GM12878 (cell line): ENCODE data around the gene AGPAT2. TPM values are rescaled to one million over a fixed set of nuclear protein-coding genes. Genes with fewer than 3 reads are reported as not detected.

Experiments used
- ATAC-seq: fragments of 200-7000 bp; cut with Tn5 transposase; 3 replicates; pipeline ENCODE4 v1.9.1; 2020; ENCODE audit warnings: mild to moderate bottlenecking, moderate library complexity
- BruUV-seq: library from RNA; stranded (reverse); fragments of 400-500 nt; replicated peaks from 2 replicates; lab custom pipeline; 2021; lab: Mats Ljungman, UMichigan
- CTCF ChIA-PET: fragments of 300-600 bp; sonication (Branson Sonifier 250); formaldehyde crosslinking; extraction: SDS; loops from one replicate; lab custom pipeline; 2021; ENCODE audit warnings: inconsistent platforms; lab: Yijun Ruan, JAX
- POLR2A ChIA-PET: fragments of 350-600 bp; formaldehyde crosslinking; extraction: SDS; loops from one replicate; lab custom pipeline; 2021; ENCODE audit warnings: inconsistent platforms; lab: Charles Lee
- RAD21 ChIA-PET: fragments of 300-600 bp; sonication (Branson Sonifier 250); formaldehyde crosslinking; loops from one replicate; lab custom pipeline; 2023; ENCODE audit warnings: antibody characterized with exemption; ENCODE audit not compliant: unreplicated experiment; lab: Charles Lee
- SMC1A ChIA-PET: fragments of 300-600 bp; sonication (Branson Sonifier 250); formaldehyde crosslinking; loops from one replicate; lab custom pipeline; 2023; ENCODE audit not compliant: unreplicated experiment, uncharacterized antibody; lab: Charles Lee
- DNase-seq: peaks from one replicate; pipeline ENCODE4 v3.0.0-alpha.2; 2011; ENCODE audit warnings: low read depth, low spot score
- FAIRE-seq: peaks from 3 replicates; lab custom pipeline; 2011; peaks lifted over from hg19 to GRCh38; lab: Jason Lieb, UNC
- H2AFZ ChIP-seq: 2 replicates; pipeline ENCODE4 v1.6.0; 2011; ENCODE audit warnings: low read depth, low read length, control low read depth; ENCODE audit not compliant: control insufficient read depth
- H3K27ac ChIP-seq: 2 replicates; pipeline ENCODE4 v1.5.1; 2011; ENCODE audit warnings: control low read depth; ENCODE audit not compliant: control insufficient read depth, insufficient read depth
- H3K27me3 ChIP-seq, 2 experiments: replicated peaks in 1 of 2; 2 replicates each; pipeline versions ENCODE4 v1.6.0 to v1.6.1; 2011; ENCODE audit warnings: low read length in 1 of 2; ENCODE audit not compliant: control insufficient read depth in 2 of 2, insufficient read depth in 2 of 2
- H3K36me3 ChIP-seq, 2 experiments: 2 replicates each; pipeline ENCODE4 v1.5.1; 2011; ENCODE audit warnings: low read length in 1 of 2; ENCODE audit not compliant: control insufficient read depth in 2 of 2, insufficient read depth in 2 of 2
- H3K4me1 ChIP-seq: 2 replicates; pipeline ENCODE4 v1.6.1; 2011; ENCODE audit warnings: mild to moderate bottlenecking, low read length, moderate library complexity, mixed read lengths; ENCODE audit not compliant: control insufficient read depth, insufficient read depth
- H3K4me2 ChIP-seq: 2 replicates; pipeline ENCODE4 v1.6.0; 2011; ENCODE audit warnings: control low read depth; ENCODE audit not compliant: control insufficient read depth, insufficient read depth
- H3K4me3 ChIP-seq: fragments of 200-600 bp; sonication (generic); 2 replicates; pipeline ENCODE4 v1.5.1; 2016
- H3K79me2 ChIP-seq: 2 replicates; pipeline ENCODE4 v1.6.0; 2011; ENCODE audit warnings: low read length; ENCODE audit not compliant: control insufficient read depth, insufficient read depth
- H3K9ac ChIP-seq: 2 replicates; pipeline ENCODE4 v1.8.0; 2011; ENCODE audit warnings: low read length, control low read depth, mixed read lengths; ENCODE audit not compliant: control insufficient read depth, insufficient read depth
- H3K9me3 ChIP-seq: replicated peaks from 3 replicates; pipeline ENCODE4 v1.5.1; 2011; ENCODE audit warnings: mild to moderate bottlenecking, low read length; ENCODE audit not compliant: control insufficient read depth, insufficient read depth
- H4K20me1 ChIP-seq: 2 replicates; pipeline ENCODE4 v1.6.0; 2011; ENCODE audit not compliant: control insufficient read depth, insufficient read depth
- BCL3 ChIP-seq: IDR thresholded peaks from 2 replicates; pipeline ENCODE4 v1.6.1; 2011; ENCODE audit warnings: borderline replicate concordance, low read depth, mild to moderate bottlenecking, moderate library complexity, low read length; ENCODE audit not compliant: insufficient read depth, poor library complexity, severe bottlenecking
- BMI1 ChIP-seq: fragments of 450-650 bp; IDR thresholded peaks from 2 replicates; pipeline ENCODE4 v1.6.1; 2016; ENCODE audit warnings: mild to moderate bottlenecking, moderate library complexity, borderline replicate concordance
- CHD4 ChIP-seq: fragments of 200-600 bp; sonication (generic); IDR thresholded peaks from 2 replicates; pipeline ENCODE4 v1.6.1; 2016; ENCODE audit warnings: mild to moderate bottlenecking
- DPF2 ChIP-seq: fragments of 450-650 bp; IDR thresholded peaks from 2 replicates; pipeline ENCODE4 v1.6.1; 2017; ENCODE audit warnings: mild to moderate bottlenecking
- ETV6 ChIP-seq, 2 experiments: fragments of 450-650 bp in 1 of 2; IDR thresholded peaks in 1 of 2; conservative IDR thresholded peaks in 1 of 2; 2 replicates each; pipeline ENCODE4 v1.6.1; 2014; ENCODE audit warnings: antibody characterized with exemption in 1 of 2, borderline replicate concordance in 1 of 2, low read depth in 1 of 2, mild to moderate bottlenecking in 1 of 2, moderate library complexity in 1 of 2
- EZH2 ChIP-seq: IDR thresholded peaks from 2 replicates; pipeline ENCODE4 v1.6.1; 2012; ENCODE audit warnings: low read depth, mild to moderate bottlenecking, control low read depth, inconsistent platforms, low read length, borderline replicate concordance; ENCODE audit not compliant: control insufficient read depth
- FOS ChIP-seq: IDR thresholded peaks from 3 replicates; pipeline ENCODE4 v1.6.1; 2011; ENCODE audit warnings: borderline replicate concordance; ENCODE audit not compliant: insufficient read length; ENCODE audit errors: extremely low read depth
- MEF2B ChIP-seq: fragments of 450-650 bp; IDR thresholded peaks from 2 replicates; pipeline ENCODE4 v1.6.1; 2018; ENCODE audit warnings: mild to moderate bottlenecking, moderate library complexity; ENCODE audit not compliant: partially characterized antibody, poor library complexity, severe bottlenecking
- PAX5 ChIP-seq: IDR thresholded peaks from 2 replicates; pipeline ENCODE4 v1.6.1; 2011; ENCODE audit warnings: low read depth, low read length, borderline replicate concordance
- PAX8 ChIP-seq: fragments of 450-650 bp; IDR thresholded peaks from 2 replicates; pipeline ENCODE4 v1.6.1; 2017; ENCODE audit warnings: mild to moderate bottlenecking, moderate library complexity
- RAD21 ChIP-seq: IDR thresholded peaks from 2 replicates; pipeline ENCODE4 v1.6.1; 2011; ENCODE audit warnings: mild to moderate bottlenecking, low read depth, low read length, moderate library complexity; ENCODE audit not compliant: insufficient read depth
- RCOR1 ChIP-seq: conservative IDR thresholded peaks from 2 replicates; pipeline ENCODE4 v1.6.1; 2012; ENCODE audit warnings: low read depth, low read length, improper control_type of control experiment
- RELA ChIP-seq: fragments of 450-650 bp; IDR thresholded peaks from 2 replicates; pipeline ENCODE4 v1.8.0; 2014; ENCODE audit warnings: borderline replicate concordance; ENCODE audit not compliant: partially characterized antibody
- RFX5 ChIP-seq: IDR thresholded peaks from 2 replicates; pipeline ENCODE4 v1.6.1; 2011; ENCODE audit warnings: low read depth, low read length, improper control_type of control experiment
- SREBF1 ChIP-seq: IDR thresholded peaks from 2 replicates; pipeline ENCODE4 v1.6.1; 2012; ENCODE audit warnings: mild to moderate bottlenecking, low read length
- TCF12 ChIP-seq: IDR thresholded peaks from 2 replicates; pipeline ENCODE4 v1.6.1; 2011; ENCODE audit warnings: low read depth, mild to moderate bottlenecking, low read length
- ZNF24 ChIP-seq: fragments of 450-650 bp; IDR thresholded peaks from 2 replicates; pipeline ENCODE4 v1.6.1; 2017; ENCODE audit warnings: antibody characterized with exemption, mild to moderate bottlenecking
- WGBS: methylation state at CpG from one replicate; pipeline ENCODE4 v1.1.6; 2016; ENCODE audit warnings: low lambda C conversion rate; ENCODE audit not compliant: insufficient replicate concordance, insufficient coverage; ENCODE audit errors: missing lambda C conversion rate; 5-methylcytosine and 5-hydroxymethylcytosine counted together
- in situ Hi-C: fragments of 300-500 bp; cut with MboI; formaldehyde crosslinking; loops from 9 replicates; pipeline ENCODE4 v1.14.3; 2018; ENCODE audit warnings: mixed read lengths
- intact Hi-C: fragments of 100-400 bp; cut with micrococcal nuclease; formaldehyde crosslinking; loops from one replicate; pipeline ENCODE4 v1.14.2; 2022; ENCODE audit not compliant: unreplicated experiment
- polyA plus RNA-seq, 11 experiments: library from polyadenylated mRNA; depleted of rRNA in 4 of 11; unstranded in 6 of 11; stranded (reverse) in 5 of 11; fragments of >200 nt; fragmentation: Nextera tagmentation in 4 of 11; fragmentation: Illumina TruSeq in 1 of 11; extraction: Ambion mirVana in 4 of 11; extraction: Trizol in 1 of 11; gene quantifications; 1 replicate in 1 of 11; 2 replicates in 10 of 11; pipeline versions ENCODE4 v1.2.1 to v1.2.3, GENCODE V29; 2011 to 2016; ENCODE audit warnings: inconsistent platforms in 2 of 11, missing spikeins in 2 of 11, low read depth in 1 of 11
- total RNA-seq, 4 experiments: library from RNA; depleted of rRNA in 3 of 4; stranded (reverse); fragments of >200 nt in 3 of 4; fragmentation: Illumina TruSeq in 1 of 4; extraction: Trizol in 1 of 4; gene quantifications; 2 replicates each; pipeline versions ENCODE4 v1.2.1 to v1.2.3, GENCODE V29; 2013 to 2021
- TF ChIP-seq, protein P1 (sequence below): fragments of 450-650 bp; IDR thresholded peaks from 2 replicates; pipeline ENCODE4 v1.6.1; 2018; ENCODE audit warnings: borderline replicate concordance, mild to moderate bottlenecking; ENCODE audit not compliant: partially characterized antibody

Gene AGPAT2
- total and polyA plus RNA-seq, 10 of the 15 experiments (the other 5 are each of a cell fraction or from before 2014, with no cell fraction given): 0.10 to 28.5 (median 18.2) TPM

GRCh38 chr9:136671254-136671614 lies 16.0 kb downstream of the AGPAT2 start:
- no peak overlapping the region for H3K9ac ChIP-seq
- BruUV-seq: no TSS peak
- H3K27me3 ChIP-seq: peaks cover 0 to 2% of the 10 kb centered on the region in 2 experiments; a peak in 2 of 4 replicates
- no peaks in the 10 kb centered on the region for H3K9me3 ChIP-seq
- FAIRE-seq (no peak), ATAC-seq (no peak), DNase-seq (no peak)
- POLR2A ChIA-PET: no interaction called here
- H3K36me3 ChIP-seq: no peaks in the 10 kb centered on the region; a peak in 1 of 4 replicates
- in situ Hi-C loops: no loop called here
- no peaks in the 10 kb centered on the region for H3K79me2 ChIP-seq
- H2AFZ ChIP-seq: no peak overlapping the region
- RAD21 ChIA-PET: interaction anchor here (0.6 kb wide), 1 partner anchor 24 kb away, joined by 4 read pairs; no protein-coding TSS in a partner anchor
- WGBS: 37% methylated on average over 11 of the region's 12 CpGs
- SMC1A ChIA-PET: no interaction called here
- no peak overlapping the region for H3K4me2 ChIP-seq
- intact Hi-C loops: no loop called here
- H3K4me3 ChIP-seq: no peak overlapping the region
- CTCF ChIA-PET: interaction anchor here (0.7 to 2.6 kb wide), 16 partner anchors 10 to 431 kb away, joined by 3 to 13 read pairs (median 4); no protein-coding TSS in a partner anchor
- H3K27ac ChIP-seq: no peak overlapping the region
- no peaks in the 10 kb centered on the region for H4K20me1 ChIP-seq
- H3K4me1 ChIP-seq: no peaks in the 10 kb centered on the region
- TF ChIP-seq RCOR1: no peak
- no peak for TF ChIP-seq PAX8
- no peak for TF ChIP-seq PAX5
- TF ChIP-seq TCF12: no peak
- no peak for TF ChIP-seq BCL3
- TF ChIP-seq MEF2B: no peak
- no peak for TF ChIP-seq ETV6 (conservative IDR thresholded peaks at IDR 0.05 in 1 of 2, IDR thresholded peaks at IDR 0.05 in 1 of 2; ENCODE audit: borderline replicate concordance in 1 of 2, low read depth in 1 of 2)
- TF ChIP-seq CHD4: no peak
- TF ChIP-seq FOS: no peak
- TF ChIP-seq RELA: no peak
- no peak for TF ChIP-seq RAD21
- TF ChIP-seq RFX5: no peak
- no peak for TF ChIP-seq SREBF1
- no peak for TF ChIP-seq BMI1
- no peak for TF ChIP-seq EZH2
- no peak for TF ChIP-seq DPF2
- TF ChIP-seq, protein P1, sequence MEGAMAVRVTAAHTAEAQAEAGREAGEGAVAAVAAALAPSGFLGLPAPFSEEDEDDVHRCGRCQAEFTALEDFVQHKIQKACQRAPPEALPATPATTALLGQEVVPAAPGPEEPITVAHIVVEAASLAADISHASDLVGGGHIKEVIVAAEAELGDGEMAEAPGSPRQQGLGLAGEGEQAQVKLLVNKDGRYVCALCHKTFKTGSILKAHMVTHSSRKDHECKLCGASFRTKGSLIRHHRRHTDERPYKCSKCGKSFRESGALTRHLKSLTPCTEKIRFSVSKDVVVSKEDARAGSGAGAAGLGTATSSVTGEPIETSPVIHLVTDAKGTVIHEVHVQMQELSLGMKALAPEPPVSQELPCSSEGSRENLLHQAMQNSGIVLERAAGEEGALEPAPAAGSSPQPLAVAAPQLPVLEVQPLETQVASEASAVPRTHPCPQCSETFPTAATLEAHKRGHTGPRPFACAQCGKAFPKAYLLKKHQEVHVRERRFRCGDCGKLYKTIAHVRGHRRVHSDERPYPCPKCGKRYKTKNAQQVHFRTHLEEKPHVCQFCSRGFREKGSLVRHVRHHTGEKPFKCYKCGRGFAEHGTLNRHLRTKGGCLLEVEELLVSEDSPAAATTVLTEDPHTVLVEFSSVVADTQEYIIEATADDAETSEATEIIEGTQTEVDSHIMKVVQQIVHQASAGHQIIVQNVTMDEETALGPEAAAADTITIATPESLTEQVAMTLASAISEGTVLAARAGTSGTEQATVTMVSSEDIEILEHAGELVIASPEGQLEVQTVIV: no peak
- no peak for TF ChIP-seq ZNF24
- TF ChIP-seq, all 136 proteins: peak for 0
